AG08396 (cell line): ENCODE data around the gene NOP16.

Experiments used
- DNase-seq: peaks from one replicate; pipeline ENCODE4 v3.0.0; 2012; ENCODE audit warnings: low spot score, mixed read lengths

The NOP16 gene

DNA sequence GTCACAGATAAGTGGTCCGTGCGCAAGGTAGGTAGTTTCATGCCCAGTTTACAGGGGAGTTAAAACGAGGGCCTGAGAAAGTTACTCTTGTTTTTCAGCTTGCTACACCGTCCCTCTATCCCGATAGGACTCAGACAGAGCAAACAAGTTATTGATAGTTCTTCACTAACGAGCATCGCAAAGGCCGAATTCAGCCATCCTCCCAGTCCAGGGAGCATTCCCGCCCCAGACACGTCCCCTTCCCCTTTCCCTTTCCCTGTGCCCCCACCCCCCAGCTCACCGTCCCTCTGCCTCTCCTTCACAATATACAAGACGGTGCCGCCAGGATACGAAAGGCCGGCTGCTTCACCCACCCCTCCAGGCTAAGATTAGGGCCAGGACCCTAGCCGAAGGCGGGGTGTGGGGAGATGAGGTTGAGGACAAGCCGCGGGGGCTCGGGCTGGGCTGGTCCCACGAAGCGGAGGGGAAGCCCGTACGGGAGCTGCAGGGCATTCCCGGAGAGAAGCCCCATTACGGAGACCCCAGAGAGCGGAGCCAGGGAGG, 27.4 kb downstream of the NOP16 start:
- DNase-seq: no peak

DNA sequence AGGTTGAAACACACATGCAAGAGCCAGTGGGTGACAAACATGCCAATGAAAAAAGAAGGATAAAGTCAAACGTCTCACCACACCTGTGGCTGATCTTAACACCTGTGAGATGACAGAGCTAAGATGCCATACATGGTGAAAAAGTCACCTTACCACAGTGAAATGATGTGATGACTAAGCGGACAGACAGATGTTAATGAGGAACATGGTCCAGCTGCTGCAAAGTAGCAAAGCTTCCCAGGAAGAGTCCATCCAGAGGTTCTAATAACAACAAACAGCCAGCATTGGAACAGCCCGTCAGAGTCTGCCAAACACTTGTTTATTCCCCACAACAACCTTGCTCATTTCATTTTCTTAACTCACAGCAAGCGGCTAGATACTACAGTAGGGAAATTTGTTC, 28.7 kb downstream of the NOP16 start:
- DNase-seq: no peak

DNA sequence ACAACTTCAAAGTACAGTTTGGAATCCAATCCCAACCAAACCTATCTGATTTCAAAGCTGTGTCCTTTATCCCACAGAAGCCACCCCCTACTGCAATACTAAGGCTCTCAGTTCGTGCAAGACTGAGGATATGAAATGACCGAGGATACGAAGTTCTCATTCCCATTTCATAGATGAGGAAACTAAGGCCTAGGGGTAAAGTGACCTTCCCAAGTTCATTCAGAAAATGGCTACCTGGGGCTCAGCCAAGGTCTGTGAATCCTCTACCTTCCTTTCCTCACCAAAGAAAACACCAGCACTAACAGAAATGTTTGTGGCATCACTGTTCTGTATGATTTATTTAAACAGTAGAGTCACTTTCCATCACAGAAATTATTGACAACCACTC, 32.2 kb downstream of the NOP16 start:
- no peak for DNase-seq

DNA sequence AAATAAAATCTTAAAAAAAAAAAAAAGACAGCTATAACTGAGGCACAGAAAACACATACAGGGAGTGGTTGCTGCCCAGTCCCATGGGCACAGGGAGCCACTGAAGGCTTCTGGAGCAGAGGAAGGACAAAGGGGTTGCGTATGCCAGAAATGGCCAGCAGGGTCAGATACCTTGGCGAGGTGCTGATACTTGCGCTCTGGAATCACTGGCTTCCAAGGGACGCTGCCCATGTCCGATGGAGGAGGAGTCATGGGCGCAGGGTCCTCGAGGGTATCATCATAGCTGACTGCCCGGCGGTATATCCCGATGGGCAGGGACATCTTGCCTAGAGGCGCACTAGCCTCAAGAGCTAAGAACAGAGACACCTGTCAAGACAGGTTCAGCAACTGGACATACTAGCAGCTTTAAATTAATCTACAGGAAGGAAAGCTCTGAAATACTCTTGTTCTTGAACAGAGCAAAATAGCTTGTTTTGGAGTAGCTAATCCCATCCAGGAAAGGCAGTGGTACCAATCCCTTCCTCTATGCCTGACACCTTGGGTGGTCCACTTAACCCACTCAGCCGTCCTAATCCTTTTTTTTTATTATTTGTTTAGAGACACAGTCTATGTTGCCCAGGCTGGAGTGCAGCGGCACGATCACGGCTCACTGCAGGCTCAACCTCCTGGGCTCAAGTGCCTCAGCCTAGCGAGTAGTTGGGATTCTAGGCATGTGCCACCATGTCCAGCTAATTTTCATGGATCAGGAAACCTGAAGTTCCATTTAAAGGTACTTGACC, 32.8 kb downstream of the NOP16 start:
- DNase-seq: no peak

DNA sequence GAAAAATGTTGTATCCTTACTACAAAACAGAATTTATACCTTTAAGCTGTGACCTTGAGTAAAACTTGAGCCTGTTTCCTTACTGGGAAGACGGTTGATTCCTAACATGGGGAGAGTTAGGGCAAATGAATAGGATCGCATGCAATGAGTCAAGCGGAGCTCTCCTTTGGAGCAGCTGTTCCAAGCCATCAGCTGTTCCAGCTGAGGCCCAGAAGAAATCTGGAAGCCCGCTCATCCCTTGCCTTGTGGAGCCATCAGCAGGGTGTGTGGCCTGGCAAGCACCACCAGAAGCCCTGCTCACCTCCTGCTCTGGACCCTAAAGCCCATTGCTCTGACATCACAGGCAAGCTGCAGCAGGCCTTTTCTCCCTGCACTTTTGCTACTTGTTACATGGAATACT, 34.9 kb downstream of the NOP16 start:
- no peak for DNase-seq

DNA sequence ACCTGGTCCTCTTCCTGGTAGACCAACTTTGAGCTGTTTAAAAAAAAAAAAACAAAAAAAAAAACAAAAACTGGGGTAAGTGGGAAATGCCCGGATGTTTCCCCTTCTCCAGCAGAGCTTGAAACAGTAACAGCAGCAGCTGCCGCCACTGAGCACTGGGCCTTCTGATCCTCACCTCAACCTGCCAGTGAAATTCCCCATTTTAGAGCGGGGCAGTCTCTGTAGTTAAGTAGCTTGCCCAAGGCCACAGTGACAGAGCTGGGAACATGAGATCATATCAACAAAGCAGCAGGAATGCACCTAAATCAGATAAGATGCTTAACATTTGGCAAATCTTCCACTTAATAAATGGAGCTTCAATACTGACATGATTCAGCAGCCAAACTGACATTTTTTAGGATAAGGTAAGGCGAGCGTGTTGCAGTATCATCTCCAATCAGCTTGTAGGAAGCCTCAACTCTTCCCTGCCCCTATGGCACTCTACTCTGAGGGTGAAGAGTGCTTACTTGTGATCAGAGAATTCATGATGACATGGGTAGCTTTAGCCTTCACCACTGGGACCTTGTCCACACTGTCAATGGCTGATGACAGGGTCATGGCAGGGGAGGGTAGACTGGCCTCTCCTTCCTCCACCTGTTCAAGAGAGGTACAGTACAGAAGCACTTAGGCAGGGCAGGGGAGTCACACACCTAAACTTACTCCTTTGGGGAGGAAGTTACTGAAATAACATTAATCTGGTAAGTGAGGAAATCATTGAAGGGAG, 36.1 kb downstream of the NOP16 start:
- DNase-seq: no peak

DNA sequence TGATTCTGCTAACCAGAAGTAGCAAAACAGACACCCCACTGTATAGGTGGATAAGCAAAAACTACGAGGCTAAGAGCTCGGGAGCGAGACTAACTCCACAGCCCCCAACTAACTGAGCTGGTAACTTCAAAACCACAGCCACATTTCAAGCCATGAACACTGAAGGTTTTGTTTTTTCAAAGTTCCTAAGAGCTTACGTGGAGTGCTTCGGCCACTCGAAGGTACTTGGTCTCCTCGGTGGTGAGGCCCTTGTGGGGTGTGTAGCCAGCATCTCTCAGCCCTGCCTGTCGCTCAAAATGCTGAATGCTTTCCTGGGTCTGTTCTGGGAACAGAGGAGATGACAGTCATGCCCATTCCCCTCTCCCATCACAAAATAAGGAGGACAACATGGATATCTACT, 38.0 kb downstream of the NOP16 start:
- no peak for DNase-seq

DNA sequence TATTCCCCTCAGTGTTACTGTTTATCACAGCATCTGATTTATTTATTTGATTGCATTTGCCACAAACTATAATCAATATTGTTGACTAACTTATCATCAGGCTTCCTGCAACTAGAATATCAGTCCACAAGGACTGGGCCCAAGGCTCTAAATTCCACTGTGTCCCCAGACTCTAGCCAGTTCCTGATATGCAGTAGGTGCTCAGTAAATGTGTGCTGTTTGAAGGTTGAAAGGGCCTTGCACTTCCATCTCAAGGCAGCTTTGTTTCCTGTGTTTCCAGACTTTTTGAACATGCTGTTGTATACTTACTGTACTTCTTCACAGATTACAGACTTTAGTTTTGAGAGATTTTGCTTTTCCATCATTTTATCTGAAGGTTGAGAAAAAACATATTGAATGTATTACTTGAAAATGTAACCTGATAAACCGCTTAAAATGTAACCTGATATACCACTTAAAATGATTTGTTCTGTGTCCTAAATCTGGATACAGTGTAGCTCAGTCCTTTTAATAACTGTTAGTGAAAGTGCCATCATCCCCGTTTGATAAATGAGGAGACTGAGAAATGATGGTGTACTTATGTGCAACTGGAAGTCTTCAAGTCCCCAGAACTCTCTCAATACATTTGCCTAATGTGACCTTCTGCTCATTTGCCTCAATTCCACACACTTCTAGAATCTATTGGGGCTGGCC, 45.5 kb downstream of the NOP16 start:
- no peak for DNase-seq

DNA sequence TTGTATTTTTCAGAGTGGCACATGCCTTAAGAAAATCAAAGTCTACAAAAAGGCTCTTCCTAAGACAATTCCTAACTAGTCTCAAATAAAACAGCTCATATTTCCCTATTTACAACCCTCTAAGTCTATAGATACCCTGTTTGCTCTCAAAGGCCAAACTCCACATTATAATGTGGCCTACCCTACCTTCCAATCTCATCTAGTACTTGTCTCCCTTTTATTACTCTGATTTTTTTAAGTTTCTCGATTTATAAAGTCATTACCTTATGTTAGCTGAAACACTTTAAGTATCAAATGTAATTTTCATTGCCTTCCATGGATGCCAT, 46.3 kb downstream of the NOP16 start:
- DNase-seq: no peak

DNA sequence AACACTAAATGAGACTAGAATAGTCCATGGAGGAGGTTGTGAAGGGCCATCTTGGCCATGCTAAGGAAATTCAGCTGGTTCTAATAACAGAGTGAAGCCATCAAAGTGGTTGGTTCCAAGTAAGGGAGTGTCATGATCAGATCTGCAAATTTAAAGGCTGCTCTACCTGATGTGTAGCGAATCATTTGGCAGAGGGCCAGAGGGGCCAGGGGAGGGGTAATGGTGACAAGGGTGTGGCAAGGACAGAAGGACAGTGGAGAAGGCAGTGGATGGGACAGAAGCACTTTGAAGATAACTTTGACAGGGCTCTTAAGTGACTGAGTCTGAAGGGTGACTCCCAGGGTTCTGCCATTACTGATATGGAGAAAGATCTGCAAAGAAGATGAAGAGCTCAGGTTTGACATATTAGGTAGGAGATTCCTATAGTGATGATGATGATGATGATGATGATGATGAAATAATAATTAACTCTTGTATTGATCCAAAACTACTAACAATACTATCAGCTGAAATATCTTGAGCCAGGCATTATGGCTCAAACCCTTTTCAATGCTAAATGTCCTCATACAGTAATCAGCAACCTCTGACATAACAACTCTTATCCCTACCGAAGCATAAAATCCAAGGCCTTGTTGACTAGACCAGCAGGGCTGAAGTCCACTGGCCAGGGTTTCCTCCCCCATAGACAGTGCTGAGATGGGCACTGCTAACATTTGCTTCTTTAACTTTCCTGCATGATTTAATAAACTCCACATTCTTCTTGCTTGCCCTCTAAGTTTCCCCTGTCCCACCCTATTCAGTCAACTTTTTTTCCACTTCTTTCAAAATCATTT, 46.9 kb downstream of the NOP16 start:
- DNase-seq: no peak

DNA sequence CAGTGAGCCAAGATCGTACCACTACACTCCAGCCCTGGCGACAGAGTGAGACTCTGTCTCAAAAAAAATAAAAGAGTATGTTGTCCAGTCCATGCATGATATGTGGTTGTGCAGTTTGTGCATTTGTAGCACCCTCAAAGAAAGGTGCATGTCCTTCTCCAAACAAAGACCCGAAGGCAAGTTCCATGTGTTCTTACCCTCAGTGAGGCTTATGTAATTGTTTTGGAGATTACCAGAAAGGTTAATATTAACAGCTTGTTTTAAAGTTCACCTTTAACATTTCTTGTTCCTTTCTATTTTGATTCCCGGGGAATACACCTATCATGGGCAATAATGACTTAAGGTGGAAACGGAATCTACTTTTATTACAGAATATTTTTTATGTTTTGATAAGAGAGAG, 49.1 kb downstream of the NOP16 start:
- no peak for DNase-seq

DNA sequence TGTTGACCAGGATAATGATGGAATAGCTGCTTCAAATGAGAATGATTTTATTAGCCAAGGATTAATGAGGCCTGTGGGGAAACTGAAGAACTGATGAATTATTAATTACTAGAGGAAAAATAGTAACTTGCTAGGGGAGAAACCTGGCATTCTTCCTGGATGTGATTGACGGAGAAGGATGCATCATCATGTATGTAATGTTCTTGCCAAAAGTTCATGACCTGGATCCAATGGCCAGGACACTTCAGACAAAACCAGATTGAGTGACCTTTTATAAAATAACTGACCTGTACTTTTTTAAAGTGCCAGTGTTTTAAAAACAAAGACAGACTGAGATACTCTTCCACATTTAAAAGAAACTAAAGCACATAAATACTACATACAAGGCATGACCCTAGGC, 50.5 kb downstream of the NOP16 start:
- DNase-seq: no peak

DNA sequence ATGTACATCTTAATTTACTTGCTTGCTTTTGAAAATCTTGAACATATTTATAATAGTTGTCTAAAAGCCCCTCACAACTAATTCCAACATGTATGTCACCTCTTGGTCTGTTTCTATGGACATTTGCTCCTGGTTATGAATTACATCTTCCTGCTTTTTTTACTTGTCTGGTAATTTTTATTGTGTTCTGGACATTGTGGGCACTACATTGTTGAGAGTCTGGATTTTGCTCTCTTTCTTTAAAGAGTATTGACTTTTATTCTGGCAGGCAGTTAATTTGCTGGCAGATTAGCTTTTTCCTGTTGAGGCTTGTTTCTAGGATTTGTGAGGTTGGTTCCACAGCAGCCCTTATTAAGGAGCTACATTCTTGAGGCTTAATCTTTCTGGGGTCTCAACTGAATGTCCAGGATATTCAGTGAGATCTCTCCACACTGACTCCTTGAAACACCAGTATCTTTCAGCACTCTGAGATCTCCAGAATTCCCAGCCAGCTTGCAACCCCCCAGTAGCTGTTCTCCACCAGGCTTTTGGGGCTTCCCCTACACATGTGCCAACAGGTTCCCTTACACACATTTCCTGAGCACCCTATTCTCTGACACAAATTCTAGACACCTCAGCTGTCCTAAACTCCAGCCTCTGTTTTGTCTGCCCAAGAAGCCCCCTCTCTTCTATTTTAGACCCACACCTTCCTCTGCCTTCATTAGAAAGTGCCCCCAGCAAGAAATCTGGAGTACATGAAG, 54.2 kb downstream of the NOP16 start:
- no peak for DNase-seq
